Heart left ventricle (tissue), 16 donors: Measurements from ENCODE around the gene SLC30A7. TPM values are rescaled to one million over a fixed set of nuclear protein-coding genes. Genes with fewer than 3 reads are reported as not detected.

Experiments
- ATAC-seq, 4 donors: fragments of 200-7000 bp; cut with Tn5 transposase; one replicate each; pipeline ENCODE4 v1.9.1; 2020 to 2022; ENCODE audit warnings: moderate library complexity in 4 of 4, mild to moderate bottlenecking in 3 of 4, moderate number of reproducible peaks in 1 of 4
- DNase-seq, 5 donors: peaks; one replicate each; pipeline ENCODE4 v3.0.0-alpha.2; 2020
- H3K27ac ChIP-seq, 12 donors: fragments of 200-600 bp; sonication (generic) in 4 of 12; one replicate each; pipeline versions ENCODE4 v1.5.0 to v1.8.0; 2016 to 2022; ENCODE audit warnings: mild to moderate bottlenecking in 2 of 12
- H3K27me3 ChIP-seq, 9 donors: fragments of 200-600 bp; sonication (generic) in 2 of 9; one replicate each; pipeline versions ENCODE4 v1.5.1 to v1.8.0; 2016 to 2022; ENCODE audit warnings: mild to moderate bottlenecking in 3 of 9
- H3K36me3 ChIP-seq, 9 donors: fragments of 200-600 bp; sonication (generic) in 2 of 9; one replicate each; pipeline versions ENCODE4 v1.5.0 to v1.8.0; 2018 to 2022; ENCODE audit warnings: mild to moderate bottlenecking in 2 of 9
- H3K4me1 ChIP-seq, 12 donors: fragments of 200-600 bp; sonication (generic) in 4 of 12; one replicate each; pipeline versions ENCODE4 v1.5.0 to v1.8.0; 2016 to 2022; ENCODE audit warnings: mild to moderate bottlenecking in 3 of 12
- H3K4me3 ChIP-seq, 12 donors: fragments of 200-600 bp; sonication (generic) in 4 of 12; one replicate each; pipeline versions ENCODE4 v1.5.0 to v1.8.0; 2017 to 2022; ENCODE audit warnings: mild to moderate bottlenecking in 9 of 12, moderate library complexity in 4 of 12
- H3K9me3 ChIP-seq, 12 donors: fragments of 200-600 bp; sonication (generic) in 4 of 12; one replicate each; pipeline versions ENCODE4 v1.5.0 to v1.8.0; 2016 to 2022; ENCODE audit warnings: mild to moderate bottlenecking in 1 of 12
- CTCF ChIP-seq, 12 donors: fragments of 200-600 bp; sonication (generic) in 4 of 12; IDR thresholded peaks; one replicate each; pipeline versions ENCODE4 v1.5.0 to v1.8.0; 2018 to 2022; ENCODE audit warnings: antibody characterized with exemption in 12 of 12, mild to moderate bottlenecking in 5 of 12
- POLR2A ChIP-seq, 2 donors: fragments of 450-650 bp; IDR thresholded peaks; one replicate each; pipeline ENCODE4 v1.6.1; 2017; ENCODE audit warnings: antibody characterized with exemption in 2 of 2, mild to moderate bottlenecking in 2 of 2, moderate library complexity in 2 of 2
- WGBS, 4 donors: extraction: QIAGEN DNeasy Blood & Tissue Kit in 2 of 4; methylation state at CpG; one replicate each; pipeline versions ENCODE4 v1.1.5 to v1.1.7; 2013 to 2018; 5-methylcytosine and 5-hydroxymethylcytosine counted together
- intact Hi-C, 10 donors: fragments of 100-400 bp; cut with DNase I; formaldehyde crosslinking; loops; one replicate each; pipeline versions ENCODE4 v1.11.1 to v1.14.2; 2022
- polyA plus RNA-seq, 2 donors: library from polyadenylated mRNA; stranded (reverse); fragments of 200-250 nt; gene quantifications; one replicate each; pipeline ENCODE4 v1.2.3, GENCODE V29; 2013
- total RNA-seq, 9 donors: library from RNA; depleted of rRNA in 2 of 9; stranded (reverse); fragments of >200 nt in 2 of 9; fragmentation: NEBNext Ultra II Directional in 3 of 9; extraction: Animal tissue kit (Norgen Biotek cat#: 25700) in 3 of 9; gene quantifications; one replicate each; pipeline versions ENCODE4 v1.1.0 to v1.2.4, GENCODE V29; 2016 to 2023
- donor health status: ischemic (EF 13 %, LVEDD 7.1; RV severe dilation, severe dysfunction).
- donor health status: healthy with polysubstance abuse.
- donor health status: DM: no; HTN: yes; CAD: no.
- donor health status: DM: no; HTN: no; CAD: no.
- donor health status: ischemic (EF 25% LVEDD 6.9; RV normal size, moderate dysfunction).
- donor health status: ischemic (EF 25% LVEDD 5.7; RV mildly dilated, moderate dysfunction).
- donor health status: healthy.
- donor health status: DM: yes; HTN: yes; CAD: no.
- donor health status: ischemic (EF 35%, LVEDD 5.7; RV mildly dilated, moderate dysfunction).
- donor health status: nonischemic (EF 11% LVEDD 7.7; RV severe dilation, severe dysfunction).
- donor health status: DM: yes; HTN: yes; CAD: no.
- donor health status: PGD.
- donor health status: ischemic (EF 29% LVEDD 5.4; RV normal size, mild dysfunction).
- donor health status: nonischemic (EF 23%, LVEDD 6.1; RV moderate dilation, normal function).

Gene SLC30A7
- total and polyA plus RNA-seq, 11 donors, result 1.6 to 19.4 (median 4.8) TPM

DNA sequence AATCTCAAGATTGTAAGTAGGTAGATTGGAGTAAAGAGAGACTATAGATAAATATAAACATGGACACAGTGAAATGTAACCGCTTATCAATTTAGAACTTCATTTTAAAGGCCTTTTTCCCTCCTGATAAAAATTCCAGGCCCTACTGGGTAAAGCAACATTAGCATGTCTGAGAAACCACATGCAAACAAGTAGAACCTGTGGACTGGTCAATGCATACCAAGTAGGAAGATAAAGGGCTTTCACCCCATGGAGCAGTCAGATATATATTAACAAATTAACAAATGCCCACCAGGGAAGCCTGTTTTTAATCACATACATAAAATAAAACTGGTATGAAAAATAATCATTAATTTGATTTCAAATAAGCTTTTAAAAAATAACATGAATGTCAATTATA, 121.6 kb downstream of the SLC30A7 start:
- 94 to 100% (median 100%) methylated on average over 1 of the region's 1 CpG for WGBS, 4 donors
- Histone ChIP-seq H3K27me3 (no peaks in the 10 kb centered on the region), H3K27ac (no peak overlapping the region), H3K4me3 (no peak overlapping the region), H3K4me1 (peaks cover 0 to 7% (median 0%) of the 10 kb centered on the region in 12 donors), H3K36me3 (peaks cover 0 to 50% (median 14%) of the 10 kb centered on the region in 9 donors), H3K9me3 (no peaks in the 10 kb centered on the region)
- no peak for TF ChIP-seq POLR2A (IDR thresholded peaks at IDR 0.05)
- no peak for TF ChIP-seq CTCF (IDR thresholded peaks at IDR 0.05)
- no peak for ATAC-seq
- no peak for DNase-seq
- intact Hi-C loops, result no loop called here

DNA sequence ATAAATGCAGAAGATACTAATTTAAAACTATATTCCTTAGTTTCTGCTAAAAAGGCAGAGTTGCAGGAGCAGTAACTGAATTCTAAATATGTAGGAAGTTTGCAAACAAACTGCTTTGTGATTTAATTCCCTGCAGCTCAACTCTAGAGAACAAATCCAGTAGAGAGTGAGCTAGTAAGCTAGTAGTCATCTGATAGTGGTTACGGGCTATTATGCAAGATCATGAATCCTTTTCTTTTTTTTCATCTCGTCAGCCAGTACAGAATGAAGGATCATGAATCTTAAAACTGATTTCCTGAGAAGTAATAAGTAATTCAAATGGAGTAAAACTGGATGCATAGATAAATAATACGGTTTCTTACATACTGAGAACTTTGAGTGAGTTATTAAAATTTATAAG, 126.4 kb downstream of the SLC30A7 start:
- no peak for ATAC-seq
- WGBS, 4 donors, result 82 to 88% (median 85%) methylated on average over 3 of the region's 3 CpGs
- H3K9me3 ChIP-seq, result no peaks in the 10 kb centered on the region

DNA sequence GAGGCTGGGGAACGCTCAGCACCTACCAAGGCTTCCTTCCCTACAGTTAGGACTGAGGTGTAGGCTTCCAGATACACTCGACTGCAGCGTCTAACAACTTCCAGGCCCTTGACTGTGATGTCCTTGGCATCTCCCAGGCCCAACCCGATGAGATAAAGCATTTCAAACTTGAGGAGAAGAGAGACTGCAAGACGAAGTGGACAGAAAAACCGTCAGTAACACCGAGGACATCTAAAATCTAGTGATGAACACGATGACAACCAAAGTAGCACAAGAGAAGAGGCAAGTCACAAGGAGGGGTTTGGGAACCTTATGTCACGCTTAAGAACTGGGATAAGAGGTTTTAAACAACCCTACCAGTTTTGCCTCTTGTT, 129.4 kb downstream of the SLC30A7 start:
- 0 to 1% (median 1%) methylated on average over 9 of the region's 9 CpGs for WGBS, 4 donors
- Histone ChIP-seq H3K27me3 (no peaks in the 10 kb centered on the region), H3K9me3 (no peaks in the 10 kb centered on the region), H3K36me3 (peaks cover 0 to 18% (median 0%) of the 10 kb centered on the region in 9 donors), H3K27ac (peak overlapping the region; percentile 56 to 93 (median 88)), H3K4me1 (peaks cover 0 to 54% (median 18%) of the 10 kb centered on the region in 12 donors), H3K4me3 (peak overlapping the region; percentile 44 to 88 (median 72))
- TF ChIP-seq POLR2A (IDR thresholded peaks at IDR 0.05), result no peak
- TF ChIP-seq CTCF (IDR thresholded peaks at IDR 0.05), result no peak
- ATAC-seq (peak; percentile 27 to 63 (median 45)), DNase-seq (no peak)
- intact Hi-C loops, result loop anchor here in 7 of 10 donors (5.0 to 10.0 kb wide), 5 partner anchors 80 to 260 kb away; partner anchors contain the start of gene S1PR1 (in 4 of the 7)

More for the DNA sequence above, 126.4 kb downstream of the SLC30A7 start:
- peaks cover 0 to 31% (median 14%) of the 10 kb centered on the region in 12 donors for H3K4me1 ChIP-seq
- no peaks in the 10 kb centered on the region for H3K27me3 ChIP-seq
- H3K27ac ChIP-seq, result peak overlapping the region in 1 of 12 donors; percentile 2
- TF ChIP-seq CTCF (IDR thresholded peaks at IDR 0.05) (no peak), POLR2A (IDR thresholded peaks at IDR 0.05) (no peak)
- intact Hi-C loops, result loop anchor here in 6 of 10 donors (10.0 kb wide), 4 partner anchors 83 to 263 kb away; partner anchors contain the start of gene S1PR1 (in 1 of the 6)
- DNase-seq, result no peak
- no peak overlapping the region for H3K4me3 ChIP-seq
- peaks cover 0 to 32% (median 0%) of the 10 kb centered on the region in 9 donors for H3K36me3 ChIP-seq

DNA sequence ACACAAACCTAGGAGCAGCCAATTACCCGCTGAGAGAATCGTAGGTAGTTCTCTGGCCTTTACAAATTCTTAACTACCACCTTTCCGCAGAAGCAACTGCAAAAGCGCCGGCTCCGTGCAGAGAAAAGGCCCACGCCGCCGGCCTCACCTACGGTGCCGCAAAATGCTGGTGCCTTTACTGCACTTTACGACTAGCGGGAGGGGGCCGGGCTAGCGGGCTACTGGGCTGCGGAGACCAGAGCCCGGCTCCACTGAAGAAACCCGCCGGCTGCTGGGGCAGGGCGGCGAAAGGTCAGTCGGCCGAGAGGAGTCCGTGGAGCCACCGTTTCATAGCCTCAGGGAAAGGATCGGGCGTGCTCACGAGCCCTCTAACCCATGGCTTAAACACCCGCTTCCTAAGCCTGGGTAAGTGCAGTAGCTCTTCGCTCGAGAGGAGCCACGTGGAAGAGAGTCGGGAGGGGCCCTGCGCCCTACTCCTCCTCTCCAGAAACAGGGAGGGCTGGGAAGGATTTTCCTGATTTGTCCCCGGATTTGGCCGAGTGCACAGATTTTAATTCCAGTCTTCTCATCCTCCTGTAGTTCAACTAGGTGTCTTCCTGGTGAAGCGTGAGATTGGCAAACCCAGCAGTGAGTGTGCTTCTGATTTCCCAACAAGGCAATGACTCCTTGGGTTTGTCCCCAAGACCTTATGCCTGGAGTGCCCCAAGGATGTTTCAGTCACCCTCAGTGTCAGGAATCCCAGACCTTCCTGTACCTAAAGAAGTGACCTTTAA, 130.0 kb downstream of the SLC30A7 start, which contains the start of gene DPH5:
TSS of gene DPH5 (minus strand) at position 128 of the 773 bp plus-strand sequence. CDS start 341 bp downstream, outside the sequence.
- DNase-seq (peak; percentile 88 to 95 (median 94)), ATAC-seq (peak; percentile 98 to 99 (median 98))
- H3K36me3 ChIP-seq, result peaks cover 0 to 12% (median 0%) of the 10 kb centered on the region in 9 donors
- peak within 1 kb of the TSS; percentile 44 to 88 (median 72) for H3K4me3 ChIP-seq
- H3K9me3 ChIP-seq, result no peaks in the 10 kb centered on the region
- H3K27me3 ChIP-seq, result no peaks in the 10 kb centered on the region
- H3K27ac ChIP-seq, result peak within 1 kb of the TSS; percentile 56 to 93 (median 88)
- no peak for TF ChIP-seq CTCF (IDR thresholded peaks at IDR 0.05)
- TF ChIP-seq POLR2A (IDR thresholded peaks at IDR 0.05), result no peak
- WGBS, 4 donors, result 0 to 1% (median 1%) methylated on average over 23 to 37 of the region's 37 CpGs
- intact Hi-C loops, result loop anchor here in 8 of 10 donors (2.0 to 10.0 kb wide), 6 partner anchors 79 to 259 kb away; partner anchors contain the start of gene S1PR1 (in 6 of the 8)
- H3K4me1 ChIP-seq, result peaks cover 0 to 56% (median 18%) of the 10 kb centered on the region in 12 donors
